ENCODE data around the gene CCDC3. TPM values are rescaled to one million over a fixed set of nuclear protein-coding genes. Genes with fewer than 3 reads are reported as not detected.

CCDC3 gene
- total and polyA plus RNA-seq, 9 donors, result 10.5 to 34.7 (median 22.3) TPM

DNA sequence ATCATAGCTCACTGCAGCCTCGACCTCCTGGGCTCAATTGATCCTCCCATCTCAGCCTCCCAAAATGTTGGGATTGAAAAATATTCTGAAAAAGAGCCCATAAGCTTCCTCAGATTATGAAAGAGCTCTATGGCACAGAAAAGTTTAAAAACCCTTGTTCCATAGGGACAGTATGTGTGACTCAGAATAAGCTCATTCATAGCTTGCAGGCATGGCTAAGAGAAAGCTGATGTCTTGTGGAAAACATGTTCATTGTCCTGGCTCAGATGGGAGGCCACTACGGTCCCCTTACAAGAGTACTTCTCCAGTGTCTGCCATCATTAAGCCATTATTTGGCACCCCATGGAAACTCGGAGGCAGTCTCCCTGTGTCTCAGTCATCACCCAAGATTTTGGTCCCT lies 64.0 kb downstream of the CCDC3 start:
- Histone ChIP-seq H3K27me3 (ENCODE audit: control insufficient read depth, insufficient read depth, low read length) (peaks cover 2% of the 10 kb centered on the region), H3K27ac (ENCODE audit: low read length) (no peak overlapping the region), H3K9me3 (replicated peaks; ENCODE audit: control insufficient read depth, low read depth, low read length) (peaks cover 5% of the 10 kb centered on the region), H3K4me3 (ENCODE audit: low read length) (no peak overlapping the region), H3K36me3 (ENCODE audit: control insufficient read depth, insufficient read depth, low read length) (no peaks in the 10 kb centered on the region), H3K4me1 (ENCODE audit: control insufficient read depth, insufficient read depth, low read length) (no peaks in the 10 kb centered on the region)
- DNase-seq, result no peak
- 88% methylated on average over 2 of the region's 3 CpGs for WGBS (ENCODE audit: insufficient coverage)

- Histone ChIP-seq H3K36me3 (ENCODE audit: control insufficient read depth, insufficient read depth, low read length) (no peaks in the 10 kb centered on the region), H3K27me3 (ENCODE audit: control insufficient read depth, insufficient read depth, low read length) (peaks cover 2% of the 10 kb centered on the region), H3K4me3 (ENCODE audit: low read length) (no peak overlapping the region), H3K4me1 (ENCODE audit: control insufficient read depth, insufficient read depth, low read length) (no peaks in the 10 kb centered on the region), H3K9me3 (replicated peaks; ENCODE audit: control insufficient read depth, low read depth, low read length) (peaks cover 5% of the 10 kb centered on the region), H3K27ac (ENCODE audit: low read length) (no peak overlapping the region)
- 92% methylated on average over 1 of the region's 4 CpGs for WGBS (ENCODE audit: insufficient coverage)
- no peak for DNase-seq
These were observed 66.7 kb downstream of the CCDC3 start for GRCh38 chr10:12934777-12935176.

DNA sequence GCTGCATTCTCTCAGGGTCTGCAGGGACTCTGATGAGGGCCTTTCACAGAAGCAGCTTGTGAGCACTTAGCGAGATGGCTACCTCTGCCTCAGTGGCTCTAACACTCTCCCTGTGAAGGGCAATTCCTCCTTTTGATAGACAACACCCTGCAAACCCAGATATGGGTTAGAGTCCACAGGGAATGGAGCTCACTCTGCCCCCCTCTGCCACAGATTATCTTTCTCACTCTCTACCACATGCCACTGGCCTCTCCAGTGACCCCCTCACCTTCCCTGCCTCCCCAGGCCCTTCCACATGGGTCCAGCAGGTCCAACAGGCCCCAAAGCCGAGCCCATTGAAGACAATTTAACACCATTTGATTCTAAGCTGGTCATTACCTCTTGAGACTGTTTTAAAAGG lies 72.1 kb downstream of the CCDC3 start:
- no peaks in the 10 kb centered on the region for H3K27me3 ChIP-seq (ENCODE audit: control insufficient read depth, insufficient read depth, low read length)
- H3K36me3 ChIP-seq (ENCODE audit: control insufficient read depth, insufficient read depth, low read length), result no peaks in the 10 kb centered on the region
- no peak overlapping the region for H3K27ac ChIP-seq (ENCODE audit: low read length)
- H3K9me3 ChIP-seq (replicated peaks; ENCODE audit: control insufficient read depth, low read depth, low read length), result peaks cover 8% of the 10 kb centered on the region
- H3K4me3 ChIP-seq (ENCODE audit: low read length), result no peak overlapping the region
- 100% methylated on average over 1 of the region's 2 CpGs for WGBS (ENCODE audit: insufficient coverage)
- no peaks in the 10 kb centered on the region for H3K4me1 ChIP-seq (ENCODE audit: control insufficient read depth, insufficient read depth, low read length)
- no peak for DNase-seq

DNA sequence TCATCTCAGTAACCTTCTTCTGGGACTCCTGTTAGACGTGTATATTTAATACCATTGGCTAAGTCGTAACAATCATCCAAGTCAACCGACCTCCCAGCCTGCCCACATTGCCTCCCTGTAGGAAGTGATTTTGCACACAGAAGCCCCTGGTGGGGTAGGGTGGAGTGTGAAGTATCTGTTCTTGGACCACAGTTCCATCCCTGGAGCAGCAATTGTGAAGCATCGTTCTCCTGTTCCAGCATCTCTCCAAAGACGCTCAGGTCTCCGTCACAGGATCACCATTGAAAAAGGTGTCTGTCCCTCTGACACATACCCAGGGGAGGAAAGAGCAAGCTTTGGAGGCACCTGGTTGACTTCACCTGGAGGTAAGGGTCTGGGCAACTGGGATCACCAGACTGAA lies 72.9 kb downstream of the CCDC3 start:
- Histone ChIP-seq H3K36me3 (ENCODE audit: control insufficient read depth, insufficient read depth, low read length) (no peaks in the 10 kb centered on the region), H3K4me1 (ENCODE audit: control insufficient read depth, insufficient read depth, low read length) (no peaks in the 10 kb centered on the region), H3K4me3 (ENCODE audit: low read length) (no peak overlapping the region), H3K27me3 (ENCODE audit: control insufficient read depth, insufficient read depth, low read length) (no peaks in the 10 kb centered on the region), H3K9me3 (replicated peaks; ENCODE audit: control insufficient read depth, low read depth, low read length) (peaks cover 7% of the 10 kb centered on the region), H3K27ac (ENCODE audit: low read length) (no peak overlapping the region)
- no peak for DNase-seq
- WGBS (ENCODE audit: insufficient coverage), result 100% methylated on average over 2 of the region's 6 CpGs

GRCh38 chr10:12927896-12928295 lies 73.6 kb downstream of the CCDC3 start:
- peaks cover 3% of the 10 kb centered on the region for H3K9me3 ChIP-seq (replicated peaks; ENCODE audit: control insufficient read depth, low read depth, low read length)
- H3K36me3 ChIP-seq (ENCODE audit: control insufficient read depth, insufficient read depth, low read length), result no peaks in the 10 kb centered on the region
- H3K4me1 ChIP-seq (ENCODE audit: control insufficient read depth, insufficient read depth, low read length), result no peaks in the 10 kb centered on the region
- no peak overlapping the region for H3K27ac ChIP-seq (ENCODE audit: low read length)
- no peak overlapping the region for H3K4me3 ChIP-seq (ENCODE audit: low read length)
- WGBS (ENCODE audit: insufficient coverage), result 80% methylated on average over 1 of the region's 1 CpG
- no peaks in the 10 kb centered on the region for H3K27me3 ChIP-seq (ENCODE audit: control insufficient read depth, insufficient read depth, low read length)
- DNase-seq, result no peak

GRCh38 chr10:12925845-12926244 lies 75.7 kb downstream of the CCDC3 start:
- H3K4me3 ChIP-seq (ENCODE audit: low read length), result no peak overlapping the region
- H3K9me3 ChIP-seq (replicated peaks; ENCODE audit: control insufficient read depth, low read depth, low read length), result peaks cover 3% of the 10 kb centered on the region
- H3K36me3 ChIP-seq (ENCODE audit: control insufficient read depth, insufficient read depth, low read length), result no peaks in the 10 kb centered on the region
- WGBS (ENCODE audit: insufficient coverage), result 93% methylated on average over 1 of the region's 1 CpG
- no peak for DNase-seq
- H3K27me3 ChIP-seq (ENCODE audit: control insufficient read depth, insufficient read depth, low read length), result no peaks in the 10 kb centered on the region
- H3K4me1 ChIP-seq (ENCODE audit: control insufficient read depth, insufficient read depth, low read length), result no peaks in the 10 kb centered on the region
- H3K27ac ChIP-seq (ENCODE audit: low read length), result no peak overlapping the region

DNA sequence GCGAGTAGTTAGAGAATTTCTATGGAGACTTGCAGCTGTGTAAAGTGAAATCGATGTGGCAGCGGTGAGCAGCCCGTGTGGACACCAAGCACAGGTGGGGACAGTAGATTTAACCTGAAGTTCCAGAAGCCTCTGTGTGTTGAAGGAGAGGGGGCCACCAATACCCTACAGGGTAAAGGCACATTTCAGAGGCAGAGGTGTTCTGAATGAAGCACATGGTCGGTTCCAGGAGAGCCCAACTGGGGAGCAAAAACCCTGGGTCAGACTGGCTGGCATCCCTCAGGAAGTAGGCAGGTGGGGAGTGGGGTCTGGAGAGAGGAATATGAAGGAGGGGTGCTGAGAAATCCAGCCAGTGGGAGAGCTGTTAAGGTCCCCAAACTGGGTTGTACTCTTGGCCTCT lies 76.6 kb downstream of the CCDC3 start:
- Histone ChIP-seq H3K27ac (ENCODE audit: low read length) (no peak overlapping the region), H3K27me3 (ENCODE audit: control insufficient read depth, insufficient read depth, low read length) (no peaks in the 10 kb centered on the region), H3K4me1 (ENCODE audit: control insufficient read depth, insufficient read depth, low read length) (no peaks in the 10 kb centered on the region), H3K36me3 (ENCODE audit: control insufficient read depth, insufficient read depth, low read length) (no peaks in the 10 kb centered on the region), H3K4me3 (ENCODE audit: low read length) (no peak overlapping the region), H3K9me3 (replicated peaks; ENCODE audit: control insufficient read depth, low read depth, low read length) (peaks cover 3% of the 10 kb centered on the region)
- no peak for DNase-seq
- 96% methylated on average over 5 of the region's 5 CpGs for WGBS (ENCODE audit: insufficient coverage)

DNA sequence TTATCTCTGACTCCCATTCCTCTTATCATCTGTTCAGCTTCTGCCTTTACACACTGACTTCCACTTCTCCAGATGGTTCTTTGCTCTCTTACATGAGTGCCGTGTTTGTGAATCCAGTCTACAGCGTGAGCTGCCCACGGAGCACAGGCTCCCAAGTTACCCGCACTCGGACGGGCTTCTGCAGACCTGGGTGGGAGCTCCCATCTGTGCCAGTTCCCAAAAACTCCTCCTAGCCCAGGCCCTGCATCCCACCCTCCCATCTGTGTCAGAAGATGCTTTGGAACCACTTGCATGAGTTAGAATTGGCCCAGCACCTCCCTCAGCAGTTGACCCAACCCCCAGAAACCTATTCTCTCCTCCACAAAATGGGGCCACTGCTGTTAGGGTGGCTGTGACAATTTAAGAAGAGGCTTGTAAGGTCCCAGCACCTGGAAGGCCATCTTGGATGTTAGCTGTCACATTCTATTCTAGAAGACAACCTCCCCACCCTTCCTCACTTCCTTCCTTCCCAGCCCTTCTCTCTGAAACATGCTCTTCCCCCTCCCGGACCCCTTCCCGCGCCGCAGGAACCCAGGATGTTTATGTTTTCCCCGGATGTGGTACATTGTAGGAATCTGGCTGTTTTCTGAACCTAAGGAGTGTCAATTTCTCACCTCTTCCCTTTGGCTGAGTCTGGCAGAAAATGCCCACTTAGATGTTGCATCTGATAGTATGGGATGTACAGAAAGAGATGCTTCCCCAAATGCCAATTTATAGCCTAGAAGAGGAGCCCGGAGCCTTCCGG lies 79.2 kb downstream of the CCDC3 start:
- H3K4me3 ChIP-seq (ENCODE audit: low read length), result no peak overlapping the region
- H3K9me3 ChIP-seq (replicated peaks; ENCODE audit: control insufficient read depth, low read depth, low read length), result peaks cover 3% of the 10 kb centered on the region
- H3K27me3 ChIP-seq (ENCODE audit: control insufficient read depth, insufficient read depth, low read length), result no peaks in the 10 kb centered on the region
- H3K36me3 ChIP-seq (ENCODE audit: control insufficient read depth, insufficient read depth, low read length), result no peaks in the 10 kb centered on the region
- no peak overlapping the region for H3K27ac ChIP-seq (ENCODE audit: low read length)
- peaks cover 5% of the 10 kb centered on the region for H3K4me1 ChIP-seq (ENCODE audit: control insufficient read depth, insufficient read depth, low read length)
- WGBS (ENCODE audit: insufficient coverage), result 96% methylated on average over 6 of the region's 13 CpGs
- no peak for DNase-seq

DNA sequence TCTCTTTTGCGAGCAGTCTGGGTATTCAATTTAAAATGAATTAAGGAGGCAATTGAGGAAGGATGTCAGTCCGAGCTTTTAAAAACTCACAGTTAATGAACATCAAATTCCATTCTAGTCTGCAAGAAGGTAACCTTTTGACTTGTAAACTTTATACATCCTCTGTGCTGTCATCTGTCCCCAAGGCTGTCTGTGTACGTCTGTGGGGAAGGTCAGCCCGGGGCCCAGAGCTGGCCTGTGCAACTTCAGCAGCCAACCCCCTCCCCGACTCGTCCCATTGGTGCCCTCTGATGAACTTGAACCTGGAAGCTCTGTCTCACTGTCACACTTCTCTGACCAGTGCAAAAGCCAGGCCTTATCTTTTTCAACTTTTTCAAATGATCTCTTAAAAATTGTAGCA lies 80.3 kb downstream of the CCDC3 start:
- H3K27me3 ChIP-seq (ENCODE audit: control insufficient read depth, insufficient read depth, low read length), result no peaks in the 10 kb centered on the region
- peaks cover 1% of the 10 kb centered on the region for H3K9me3 ChIP-seq (replicated peaks; ENCODE audit: control insufficient read depth, low read depth, low read length)
- H3K4me1 ChIP-seq (ENCODE audit: control insufficient read depth, insufficient read depth, low read length), result peaks cover 5% of the 10 kb centered on the region
- DNase-seq, result no peak
- WGBS (ENCODE audit: insufficient coverage), result 31% methylated on average over 4 of the region's 6 CpGs
- no peak overlapping the region for H3K27ac ChIP-seq (ENCODE audit: low read length)
- H3K36me3 ChIP-seq (ENCODE audit: control insufficient read depth, insufficient read depth, low read length), result no peaks in the 10 kb centered on the region
- H3K4me3 ChIP-seq (ENCODE audit: low read length), result no peak overlapping the region

GRCh38 chr10:12919574-12919973 lies 81.9 kb downstream of the CCDC3 start:
- WGBS (ENCODE audit: insufficient coverage), result 82% methylated on average over 4 of the region's 6 CpGs
- Histone ChIP-seq H3K9me3 (replicated peaks; ENCODE audit: control insufficient read depth, low read depth, low read length) (no peaks in the 10 kb centered on the region), H3K36me3 (ENCODE audit: control insufficient read depth, insufficient read depth, low read length) (no peaks in the 10 kb centered on the region), H3K27me3 (ENCODE audit: control insufficient read depth, insufficient read depth, low read length) (no peaks in the 10 kb centered on the region), H3K4me3 (ENCODE audit: low read length) (no peak overlapping the region), H3K4me1 (ENCODE audit: control insufficient read depth, insufficient read depth, low read length) (peaks cover 5% of the 10 kb centered on the region), H3K27ac (ENCODE audit: low read length) (no peak overlapping the region)
- no peak for DNase-seq

DNA sequence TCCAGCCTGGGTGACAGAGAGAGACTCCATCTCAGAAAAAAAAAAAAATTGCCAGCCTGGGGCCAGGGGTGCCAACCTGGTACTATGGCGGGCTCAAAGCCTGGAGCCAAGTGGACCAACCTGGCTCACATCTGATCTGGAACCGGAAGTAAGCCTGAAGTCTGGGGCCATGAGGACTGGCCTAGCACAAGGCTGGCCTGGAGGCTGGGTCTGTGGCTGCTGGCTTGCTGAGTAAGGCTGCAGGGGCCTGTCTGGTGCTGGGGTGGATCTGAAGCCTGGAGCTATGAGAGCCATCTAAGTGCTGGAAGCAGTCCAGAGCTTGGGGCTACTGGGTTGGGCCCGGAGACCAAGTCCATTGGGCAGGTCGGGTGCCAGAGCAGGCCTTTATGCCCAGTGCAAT lies 84.9 kb downstream of the CCDC3 start:
- 89% methylated on average over 3 of the region's 4 CpGs for WGBS (ENCODE audit: insufficient coverage)
- no peaks in the 10 kb centered on the region for H3K36me3 ChIP-seq (ENCODE audit: control insufficient read depth, insufficient read depth, low read length)
- peaks cover 5% of the 10 kb centered on the region for H3K4me1 ChIP-seq (ENCODE audit: control insufficient read depth, insufficient read depth, low read length)
- no peak overlapping the region for H3K4me3 ChIP-seq (ENCODE audit: low read length)
- H3K9me3 ChIP-seq (replicated peaks; ENCODE audit: control insufficient read depth, low read depth, low read length), result no peaks in the 10 kb centered on the region
- DNase-seq, result no peak
- H3K27ac ChIP-seq (ENCODE audit: low read length), result no peak overlapping the region
- H3K27me3 ChIP-seq (ENCODE audit: control insufficient read depth, insufficient read depth, low read length), result no peaks in the 10 kb centered on the region

Measured in muscle of leg (tissue), 11 donors.